OCI-LY1 (cell line): ENCODE results near the gene CPSF6.

ENCODE experiments used
- CTCF ChIP-seq: fragments of 200-600 bp; sonication (generic), shearing (Covaris generic); IDR thresholded peaks from 2 replicates; pipeline ENCODE4 v1.5.1; 2017; ENCODE audit warnings: mild to moderate bottlenecking, antibody characterized with exemption, low read length, moderate library complexity, mixed read lengths
- EZH2 ChIP-seq: fragments of 200-600 bp; sonication (generic), shearing (Covaris generic); IDR thresholded peaks from 2 replicates; pipeline ENCODE4 v1.8.0; 2017; ENCODE audit warnings: borderline replicate concordance, mixed run types, mild to moderate bottlenecking, antibody characterized with exemption, low read length, moderate library complexity, mixed read lengths

- no peak for TF ChIP-seq EZH2
- TF ChIP-seq CTCF = no peak
These were observed 25.2 kb upstream of the CPSF6 start for GRCh38 chr12:69214169-69214568.
